GM19099 (cell line): ENCODE data around the gene RDH12.
"Not testable (repeated sequence)": the region's sequence is repeated elsewhere in the genome, so short reads cannot be mapped to it uniquely, and the experiment has no call there.

Experiments
- POLR2A ChIP-seq: IDR thresholded peaks from 3 replicates; pipeline ENCODE4 v1.6.1; 2011; ENCODE audit warnings: low read depth; ENCODE audit not compliant: insufficient read length; ENCODE audit errors: extremely low read depth

The RDH12 gene

DNA sequence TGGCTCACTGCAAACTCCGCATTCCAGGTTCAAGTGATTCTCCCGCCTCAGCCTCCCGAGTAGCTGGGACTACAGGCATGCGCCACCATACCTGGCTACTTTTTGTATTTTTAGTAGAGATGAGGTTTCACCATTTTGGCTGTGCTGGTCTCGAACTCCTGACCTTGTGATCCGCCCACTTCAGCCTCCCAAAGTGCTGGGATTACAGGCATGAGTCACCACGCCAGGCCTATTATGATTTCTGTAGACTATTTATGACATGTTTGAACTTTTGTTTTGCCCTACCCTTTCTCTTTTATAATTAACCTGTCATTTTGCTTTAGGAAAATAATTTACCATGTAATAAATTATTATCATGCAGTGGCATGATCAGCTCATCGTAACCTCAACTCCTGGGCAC lies at the start of gene RDH12:
RDH12 (plus strand) TSS at position 395 of the 400 bp plus-strand sequence. CDS start 20,757 bp downstream, outside the sequence.
- not testable (repeated sequence) for TF ChIP-seq POLR2A

GRCh38 chr14:67652189-67652588 lies 49.5 kb upstream of the RDH12 start:
- TF ChIP-seq POLR2A: no peak

- TF ChIP-seq POLR2A: no peak
Measured at GRCh38 chr14:67653651-67654280, 47.9 kb upstream of the RDH12 start.

GRCh38 chr14:67663633-67664032 lies 38.1 kb upstream of the RDH12 start:
- TF ChIP-seq POLR2A: no peak

- no peak for TF ChIP-seq POLR2A
Measured at GRCh38 chr14:67665868-67666267, 35.8 kb upstream of the RDH12 start.

- no peak for TF ChIP-seq POLR2A
Measured at GRCh38 chr14:67666750-67667449, 34.8 kb upstream of the RDH12 start.

DNA sequence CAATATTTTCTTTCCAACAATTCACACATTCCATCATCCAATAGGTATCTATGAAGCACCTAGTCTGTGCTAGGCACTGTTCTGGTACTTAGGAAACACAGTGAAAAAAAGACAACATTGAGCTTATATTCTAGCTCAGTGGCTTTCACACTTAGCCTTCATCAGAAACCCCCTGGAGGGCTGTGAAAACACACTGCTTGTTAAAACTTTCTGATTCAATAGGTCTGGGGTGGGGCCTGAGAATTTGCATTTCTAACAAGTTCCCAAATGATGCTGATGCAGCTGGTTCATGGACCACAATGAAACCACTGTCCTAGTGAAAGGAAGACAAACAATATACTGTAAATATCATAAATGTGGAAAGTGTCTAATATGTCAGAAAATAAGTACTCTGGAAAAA lies 33.1 kb upstream of the RDH12 start:
- TF ChIP-seq POLR2A: no peak

DNA sequence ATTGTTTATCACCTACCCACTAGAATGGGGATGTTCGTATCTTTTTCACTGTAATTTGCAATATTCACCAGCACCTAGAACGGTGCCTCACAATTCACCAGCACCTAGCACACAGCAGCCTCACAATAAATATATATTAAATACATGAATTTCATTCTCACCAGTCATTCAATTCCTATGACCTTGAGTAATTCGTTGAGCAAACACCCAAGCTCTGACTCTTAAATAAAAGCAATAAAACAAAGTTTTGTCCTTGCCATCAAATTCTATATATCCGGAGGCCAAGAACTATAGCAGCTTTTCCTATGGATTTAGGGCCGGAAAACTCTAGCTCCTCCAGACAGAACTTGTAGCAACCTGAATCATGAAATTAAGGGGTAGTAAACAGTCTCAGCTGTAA lies 28.2 kb upstream of the RDH12 start:
- no peak for TF ChIP-seq POLR2A

GRCh38 chr14:67674139-67674479 lies 27.6 kb upstream of the RDH12 start:
- TF ChIP-seq POLR2A: no peak

DNA sequence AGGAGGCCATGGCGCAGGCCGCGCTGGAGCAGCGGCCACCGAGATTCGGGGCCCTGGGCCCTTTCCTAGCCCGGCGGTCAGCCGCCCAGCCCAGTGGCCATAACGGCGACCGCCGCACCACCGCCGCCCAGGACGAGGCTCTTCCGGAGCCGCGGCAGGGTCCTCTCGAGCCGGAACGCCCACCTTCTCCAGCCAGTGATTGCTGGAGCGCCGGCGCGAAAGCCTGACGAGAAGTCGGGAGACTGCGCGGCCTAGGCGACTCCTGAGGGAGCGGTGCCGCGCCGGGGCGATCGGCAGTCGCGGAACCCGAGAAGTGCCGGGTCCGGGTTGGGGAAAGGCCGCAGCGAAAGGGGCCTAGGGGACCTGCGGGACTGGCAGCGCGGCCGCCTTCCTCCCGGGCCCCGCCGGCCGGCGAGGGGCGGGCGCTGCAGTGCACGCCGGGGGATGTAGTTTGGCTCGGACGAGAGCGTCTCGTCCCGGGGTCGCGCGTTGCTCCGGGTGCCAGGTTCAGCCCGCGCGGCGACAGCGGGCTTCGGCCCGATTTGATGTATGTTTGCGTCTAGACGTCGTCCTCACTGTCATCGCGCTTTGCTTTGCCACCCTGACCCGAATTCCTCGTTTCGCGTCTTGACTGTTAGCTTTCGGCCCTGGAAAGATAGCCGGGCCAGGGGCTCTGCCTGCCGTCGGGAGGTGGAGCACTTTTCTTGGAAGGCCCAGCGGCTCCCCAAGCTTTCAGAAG lies 27.0 kb upstream of the RDH12 start, which contains the start of gene VTI1B:
VTI1B (minus strand) TSS at position 153 of the 739 bp plus-strand sequence; CDS start at position 10, 143 bp downstream.
- peak; percentile 86 for TF ChIP-seq POLR2A

DNA sequence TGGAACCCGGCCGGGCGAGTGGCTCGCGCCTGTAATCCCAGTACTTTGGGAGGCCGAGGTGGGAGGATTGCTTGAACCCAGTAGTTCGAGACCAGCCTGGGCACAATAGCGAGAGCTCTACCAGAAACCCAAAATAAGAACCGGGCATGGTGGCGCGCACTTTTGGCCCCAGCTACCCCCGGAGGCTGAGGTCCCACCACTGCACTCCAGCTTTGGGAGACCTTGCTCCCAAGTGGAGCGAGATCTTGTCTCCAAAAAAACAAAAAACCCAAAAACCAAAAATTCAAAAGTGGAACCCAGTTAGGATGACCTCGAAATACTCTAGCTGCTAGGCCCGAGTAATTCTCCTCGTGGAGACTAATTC lies 26.5 kb upstream of the RDH12 start:
- TF ChIP-seq POLR2A: no peak

- TF ChIP-seq POLR2A: no peak
Measured at GRCh38 chr14:67679006-67679405, 22.7 kb upstream of the RDH12 start.

DNA sequence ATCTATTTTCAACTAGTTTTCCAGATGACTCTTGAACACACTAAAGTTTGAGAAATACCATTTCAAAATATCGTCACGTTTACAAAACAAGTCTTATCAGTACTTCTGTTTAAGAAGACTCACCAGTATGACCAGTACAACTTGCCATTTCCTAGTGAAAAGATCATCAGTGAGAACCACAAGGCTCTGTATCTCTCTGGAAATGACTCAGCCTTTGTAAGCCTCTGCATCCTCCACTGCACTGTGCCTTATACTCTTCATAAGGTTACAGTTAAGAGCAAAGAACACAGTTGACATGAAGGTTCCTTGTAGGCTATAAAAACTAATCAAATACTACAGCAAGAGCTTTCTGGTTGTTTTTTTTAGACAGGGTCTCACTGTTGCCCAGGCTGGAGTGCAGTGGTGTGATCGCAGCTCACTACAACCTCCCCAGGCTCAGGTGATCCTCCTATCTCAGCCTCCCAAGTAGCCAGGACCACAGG lies 21.5 kb upstream of the RDH12 start:
- no peak for TF ChIP-seq POLR2A

DNA sequence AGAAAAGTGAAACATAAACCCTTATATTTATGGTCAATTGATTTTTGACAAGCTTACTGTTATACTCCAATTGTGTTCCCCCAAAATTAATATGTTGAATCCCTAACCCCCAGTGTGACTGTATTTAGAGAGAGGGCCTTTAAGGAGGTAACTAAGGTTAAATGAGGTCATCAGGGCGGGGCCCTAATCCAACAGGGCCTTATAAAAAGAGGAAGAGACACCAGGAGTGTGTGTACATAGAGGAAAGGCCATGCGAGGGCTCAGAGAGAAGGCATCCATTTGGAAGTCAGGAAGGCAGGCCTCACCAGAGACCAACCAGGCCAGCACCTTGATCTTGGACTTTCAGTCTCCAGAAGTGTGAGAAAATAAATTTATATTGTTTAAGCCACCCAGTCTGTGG lies 20.7 kb upstream of the RDH12 start:
- no peak for TF ChIP-seq POLR2A

- TF ChIP-seq POLR2A: no peak
Measured at GRCh38 chr14:67683842-67684241, 17.8 kb upstream of the RDH12 start.

GRCh38 chr14:67690011-67690410 lies 11.7 kb upstream of the RDH12 start:
- TF ChIP-seq POLR2A: no peak

DNA sequence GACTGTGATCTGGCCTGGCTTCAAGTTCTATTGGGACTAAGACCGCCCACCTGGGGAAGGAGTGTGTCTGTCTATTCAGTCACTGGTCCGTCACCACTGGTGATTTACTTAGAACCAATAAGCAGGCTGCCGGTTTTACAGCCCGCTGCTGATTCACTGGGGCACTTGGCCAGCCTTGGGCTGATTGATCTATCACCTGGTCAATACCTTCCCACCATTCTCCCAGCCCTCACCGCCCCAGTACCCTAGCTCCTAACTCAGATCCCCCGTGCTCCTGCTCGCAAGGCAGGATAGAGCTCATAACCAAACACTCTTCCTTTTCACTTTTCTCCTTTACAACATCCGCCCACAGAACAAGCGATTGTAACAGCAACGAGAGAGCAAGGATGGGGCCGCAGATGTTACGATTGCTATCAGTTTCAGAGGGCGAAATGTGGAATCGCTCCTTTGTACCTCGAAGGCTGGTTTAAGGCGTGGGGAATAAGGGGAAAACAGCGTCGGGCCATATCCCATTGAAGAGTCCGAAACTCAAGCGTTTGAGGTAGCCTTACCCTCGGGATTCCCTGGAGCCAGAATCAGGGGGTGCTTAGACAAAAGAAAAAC lies 6.8 kb upstream of the RDH12 start:
- TF ChIP-seq POLR2A: peak; percentile 65
